LoVo (cell line): ENCODE measurements around the gene LPIN1.

Experiments used
- DNase-seq: peaks from one replicate; pipeline ENCODE4 v3.0.0-alpha.2; 2016; ENCODE audit warnings: low spot score

The LPIN1 gene

DNA sequence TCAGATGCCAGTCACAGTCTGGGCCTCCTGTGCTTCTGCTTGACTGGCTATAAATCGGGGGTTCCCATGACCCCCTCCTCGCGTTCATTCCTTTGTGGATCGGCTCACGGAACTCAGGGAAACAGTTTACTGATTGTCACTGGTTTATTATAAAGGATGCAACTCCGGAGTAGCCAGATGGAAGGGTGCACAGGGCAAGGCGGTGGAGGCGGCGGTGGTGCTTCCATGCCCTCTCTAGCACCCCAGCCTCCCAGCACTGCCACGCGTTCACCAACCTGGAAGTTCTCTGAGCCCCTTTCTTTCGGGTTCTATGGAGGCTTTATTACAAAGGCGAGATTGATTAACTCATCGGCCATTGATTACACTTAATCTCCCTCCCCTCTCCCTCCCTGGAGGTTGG, 15.6 kb downstream of the LPIN1 start:
- no peak for DNase-seq

GRCh38 chr2:11762799-11763461, 16.5 kb downstream of the LPIN1 start:
- no peak for DNase-seq

DNA sequence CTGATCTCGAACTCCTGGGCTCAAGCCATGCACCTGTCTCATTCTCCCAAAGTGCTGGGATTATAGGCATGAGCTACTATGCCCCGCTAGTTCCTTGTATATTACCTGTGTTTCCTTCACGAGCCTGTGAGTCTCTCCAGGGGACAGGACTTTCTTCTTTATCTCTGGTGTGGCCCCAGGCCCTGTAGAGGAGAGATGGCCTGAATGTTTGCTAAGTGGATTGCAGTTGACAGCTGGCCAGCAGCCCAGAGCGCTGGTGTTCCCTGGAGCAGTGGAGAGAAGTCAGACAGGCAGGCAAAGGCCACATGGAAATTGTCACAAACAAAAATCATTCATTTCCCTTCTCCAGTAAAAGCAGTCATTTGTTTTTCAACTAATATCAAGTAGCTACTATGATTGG, 17.9 kb downstream of the LPIN1 start:
- DNase-seq: no peak

DNA sequence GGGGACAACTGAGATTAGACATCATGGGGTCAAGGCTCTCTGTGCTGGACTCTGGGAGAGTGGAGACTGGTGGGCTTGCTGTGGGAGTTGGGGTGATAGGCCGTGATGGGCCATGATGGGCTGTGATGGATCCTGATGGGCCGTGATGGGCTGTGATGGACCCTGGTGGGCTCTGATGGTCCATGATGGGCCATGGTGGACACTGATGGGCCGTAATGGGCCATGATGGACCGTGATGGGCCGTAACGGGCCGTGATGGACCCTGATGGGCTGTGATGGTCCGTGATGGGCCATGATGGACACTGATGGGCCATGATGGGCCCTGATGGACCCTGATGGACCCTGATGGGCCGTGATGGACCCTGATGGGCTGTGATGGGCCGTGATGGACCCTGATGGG, 18.5 kb downstream of the LPIN1 start:
- DNase-seq: no peak

- DNase-seq: no peak
Observed at GRCh38 chr2:11765501-11765900, 19.1 kb downstream of the LPIN1 start.

- DNase-seq: no peak
Observed at GRCh38 chr2:11766016-11766415, 19.6 kb downstream of the LPIN1 start.

DNA sequence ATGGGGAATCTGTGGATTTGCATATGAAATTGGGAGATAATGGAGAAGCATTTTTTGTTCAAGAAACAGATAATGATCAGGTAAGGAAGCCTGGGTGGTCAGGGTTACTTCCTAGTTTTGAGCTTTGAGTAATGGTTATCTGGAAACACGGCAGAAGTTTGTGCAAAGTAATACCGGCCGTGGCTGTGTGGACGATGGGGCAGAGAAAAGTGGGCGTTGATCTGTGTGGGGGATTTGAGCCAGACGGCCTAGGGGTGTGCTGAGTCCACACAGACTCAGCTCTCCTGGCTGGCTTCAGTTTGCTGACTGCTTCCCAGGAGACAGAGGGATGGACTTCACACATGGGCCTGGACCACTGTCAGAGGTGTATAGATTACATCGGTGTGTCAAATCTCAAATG, 21.3 kb downstream of the LPIN1 start:
- no peak for DNase-seq

GRCh38 chr2:11768946-11769345, 22.5 kb downstream of the LPIN1 start:
- no peak for DNase-seq

DNA sequence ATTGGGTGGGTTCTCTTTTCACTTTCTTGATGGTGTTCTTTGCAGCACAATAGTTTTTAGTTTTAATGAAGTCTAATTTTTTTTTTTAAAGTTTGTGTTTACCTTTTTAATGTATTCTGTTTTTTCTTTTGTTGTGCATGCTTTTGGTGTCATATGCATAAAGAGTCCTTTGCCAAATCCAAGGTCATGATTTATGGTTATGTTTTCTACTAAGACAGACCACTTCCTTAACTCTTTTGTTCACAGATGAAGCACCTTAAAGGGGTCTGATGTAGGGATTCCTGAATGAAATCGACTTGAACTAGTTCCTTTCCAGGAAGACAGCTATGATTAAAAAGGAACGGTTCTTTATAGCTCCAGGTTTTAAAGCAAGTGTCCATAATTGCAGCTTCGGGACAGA, 23.1 kb downstream of the LPIN1 start:
- no peak for DNase-seq

- no peak for DNase-seq
Observed at GRCh38 chr2:11770531-11771188, 24.2 kb downstream of the LPIN1 start.

DNA sequence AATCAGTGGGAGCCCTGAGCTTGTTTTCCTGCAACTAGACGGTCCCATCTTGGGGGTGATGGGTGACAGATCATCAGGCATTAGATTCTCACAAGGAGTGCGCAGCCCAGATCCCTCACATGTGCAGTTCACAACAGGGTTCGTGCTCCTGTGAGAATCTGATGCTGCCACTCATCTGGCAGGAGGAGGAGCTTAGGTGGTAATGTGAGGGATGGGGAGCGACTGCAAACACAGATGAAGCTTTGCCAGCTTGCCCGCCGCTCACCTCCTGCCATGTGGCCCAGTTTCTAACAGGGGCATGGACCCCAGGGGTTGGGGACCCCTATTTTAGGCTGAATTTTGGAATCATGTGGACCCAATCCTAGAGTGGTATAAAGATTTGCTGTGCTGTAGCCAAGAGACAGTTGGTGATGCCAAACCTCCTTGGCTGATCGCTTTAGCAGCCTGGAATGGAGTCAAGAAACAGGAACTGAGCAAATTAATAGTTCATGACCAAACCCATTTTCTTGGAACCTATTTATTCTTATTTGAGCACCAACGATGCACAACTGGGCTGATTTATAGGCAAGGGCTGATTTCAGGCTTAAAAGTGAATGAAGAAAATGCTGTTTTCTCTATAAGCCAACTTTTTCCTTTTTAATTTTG, 25.7 kb downstream of the LPIN1 start:
- no peak for DNase-seq

GRCh38 chr2:11773111-11773510, 26.7 kb downstream of the LPIN1 start:
- DNase-seq: no peak

DNA sequence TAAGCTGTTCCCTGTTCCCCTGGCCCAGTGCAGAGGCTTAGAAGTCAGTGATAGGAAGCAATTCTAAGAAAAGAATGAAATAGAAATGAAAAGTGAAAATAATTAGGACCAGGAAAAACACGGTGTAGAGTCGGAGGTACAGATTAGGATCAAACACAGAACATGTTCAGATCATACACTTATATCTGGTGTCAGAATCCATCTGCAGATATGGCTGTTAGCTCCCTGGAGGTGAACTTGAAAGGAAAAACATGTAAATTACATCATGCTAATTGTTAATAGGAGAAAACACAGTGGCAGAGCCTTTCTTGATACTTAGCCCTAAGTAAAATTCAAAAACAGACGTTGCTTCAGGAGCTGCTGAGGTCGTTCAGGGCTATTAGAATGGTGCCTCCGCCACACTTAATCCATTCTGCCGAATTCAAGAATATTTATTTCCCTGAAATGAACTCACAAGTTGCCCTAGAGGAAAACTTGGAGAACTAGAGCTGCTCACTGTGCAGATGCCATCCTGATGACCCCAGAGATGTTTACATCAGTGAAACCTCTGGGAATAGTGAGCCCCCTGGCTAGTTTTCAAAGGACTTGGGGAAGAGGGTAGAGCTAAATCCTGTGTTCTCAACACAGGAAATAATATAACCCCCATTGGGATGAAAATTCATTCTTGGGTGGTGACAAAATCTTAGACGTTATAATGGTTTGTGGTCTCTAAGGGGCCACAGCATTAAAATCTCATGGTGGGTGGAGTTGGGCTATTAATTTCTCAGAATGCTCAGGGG, 27.5 kb downstream of the LPIN1 start:
- DNase-seq: no peak

DNA sequence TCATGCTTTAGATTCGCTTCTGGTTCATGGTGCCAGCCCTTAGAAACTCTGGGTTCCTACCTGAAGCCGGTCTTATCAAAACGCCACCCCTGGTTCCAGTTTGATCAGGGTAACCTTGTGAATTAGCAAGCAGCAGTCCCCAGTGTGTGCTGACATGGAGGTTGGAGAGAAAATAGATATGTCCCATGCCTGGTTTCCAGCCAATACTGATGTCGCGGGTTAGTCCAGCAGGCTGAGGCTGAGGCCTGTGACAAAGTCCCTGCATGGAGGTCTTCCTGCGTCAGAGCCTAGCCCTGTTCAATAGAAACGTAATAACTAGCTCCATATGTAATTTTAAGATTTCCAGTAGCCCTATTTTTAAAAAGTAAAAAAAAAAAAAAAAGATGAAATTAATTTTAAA, 28.2 kb downstream of the LPIN1 start:
- DNase-seq: no peak

DNA sequence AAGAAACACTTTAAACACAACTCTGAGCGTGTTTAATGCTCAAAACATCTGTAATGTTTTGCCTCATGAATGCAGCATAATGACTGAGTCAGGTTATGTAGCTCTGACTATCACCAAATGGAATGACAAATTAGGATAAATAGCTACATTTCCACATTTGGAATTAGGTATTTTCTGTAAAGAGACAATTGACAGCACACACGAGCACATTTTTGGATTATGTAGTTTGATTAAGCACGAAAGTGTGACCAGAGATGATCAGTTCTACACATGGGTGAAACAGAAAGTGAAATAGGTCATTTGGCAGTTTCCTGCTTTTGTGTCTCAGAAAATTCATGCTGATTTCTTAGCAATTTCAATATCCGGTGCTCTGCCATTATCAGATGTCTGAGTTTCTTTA, 29.0 kb downstream of the LPIN1 start:
- no peak for DNase-seq

DNA sequence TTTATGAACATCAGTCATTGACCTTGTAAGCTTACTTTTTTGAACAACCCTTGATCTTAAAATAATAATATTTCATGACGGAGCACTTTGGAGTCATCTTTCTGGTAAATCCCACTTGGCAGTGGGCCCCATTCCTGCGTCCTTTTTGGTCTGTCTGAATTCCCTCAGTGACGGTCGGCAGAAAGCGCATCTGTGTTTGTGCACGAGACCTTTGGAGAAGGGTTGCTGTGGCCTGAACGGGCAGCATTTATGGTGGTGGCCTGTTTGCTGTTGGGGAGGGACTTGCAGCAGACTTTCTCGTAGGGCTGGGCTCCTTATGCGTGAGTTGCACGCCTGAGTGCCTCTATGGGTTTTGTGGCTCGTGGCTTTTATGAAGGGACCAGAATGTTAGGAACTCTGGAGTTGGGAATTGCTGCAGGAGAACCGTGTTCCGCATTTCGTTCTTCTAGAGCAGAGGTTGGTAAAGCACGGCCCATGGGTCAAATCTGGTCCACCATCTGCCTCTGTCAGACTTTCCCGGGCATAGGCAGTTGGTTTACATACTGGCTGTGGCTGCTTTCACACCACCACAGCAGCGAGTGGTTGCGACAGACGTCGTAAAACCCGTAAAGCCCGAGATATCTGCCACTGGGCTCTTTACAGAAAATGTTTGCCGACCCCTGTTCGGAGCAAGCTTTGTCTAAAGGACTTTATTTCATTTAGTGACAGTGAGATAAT, 30.8 kb downstream of the LPIN1 start:
- DNase-seq: no peak

GRCh38 chr2:11777886-11778415, 31.5 kb downstream of the LPIN1 start:
- no peak for DNase-seq

GRCh38 chr2:11778416-11778815, 32.0 kb downstream of the LPIN1 start:
- DNase-seq: no peak

DNA sequence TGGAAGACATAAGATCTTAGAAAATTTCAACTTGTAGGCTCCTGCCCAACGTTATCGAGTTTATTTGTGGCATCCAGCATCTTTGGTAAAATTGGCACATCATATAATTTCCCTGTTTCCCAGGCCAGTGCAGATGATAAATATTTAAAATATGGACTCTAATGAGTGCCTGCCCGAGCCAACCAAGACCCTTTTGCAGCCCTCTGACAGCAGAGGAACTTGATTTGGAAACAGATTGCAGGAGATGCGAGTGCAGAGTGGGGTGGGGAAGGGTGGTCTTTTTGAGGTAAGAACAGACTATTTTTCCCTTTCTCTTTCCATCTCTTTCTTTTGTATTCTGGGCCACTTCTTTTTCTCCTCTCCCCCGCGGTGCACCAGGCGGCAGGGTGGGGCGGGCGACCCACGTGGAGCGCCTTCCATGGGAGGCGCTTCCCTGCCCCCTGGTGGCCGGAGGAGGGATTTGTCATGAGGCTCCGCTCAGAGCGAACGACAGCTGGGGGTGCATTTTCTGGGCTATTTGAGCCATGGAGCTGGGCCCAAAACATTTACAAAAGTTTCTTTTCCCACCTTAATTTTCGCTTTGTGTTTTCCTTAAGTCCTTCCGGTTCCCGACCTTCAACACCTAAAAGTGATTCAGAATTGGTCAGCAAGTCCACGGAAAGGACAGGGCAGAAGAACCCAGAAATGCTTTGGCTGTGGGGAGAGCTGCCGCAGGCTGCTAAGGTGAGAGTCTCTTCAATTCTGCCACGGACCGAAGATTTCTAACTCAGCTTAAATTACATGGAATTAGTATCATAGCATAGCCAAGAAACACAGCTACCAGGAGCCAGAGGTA, 32.7 kb downstream of the LPIN1 start:
- peak; percentile 68 for DNase-seq

- no peak for DNase-seq
Observed at GRCh38 chr2:11781602-11782001, 35.2 kb downstream of the LPIN1 start.

- no peak for DNase-seq
Observed at GRCh38 chr2:11784280-11784679, 37.8 kb downstream of the LPIN1 start.
